ENCODE measurements around the gene GPER1.

The GPER1 gene

DNA sequence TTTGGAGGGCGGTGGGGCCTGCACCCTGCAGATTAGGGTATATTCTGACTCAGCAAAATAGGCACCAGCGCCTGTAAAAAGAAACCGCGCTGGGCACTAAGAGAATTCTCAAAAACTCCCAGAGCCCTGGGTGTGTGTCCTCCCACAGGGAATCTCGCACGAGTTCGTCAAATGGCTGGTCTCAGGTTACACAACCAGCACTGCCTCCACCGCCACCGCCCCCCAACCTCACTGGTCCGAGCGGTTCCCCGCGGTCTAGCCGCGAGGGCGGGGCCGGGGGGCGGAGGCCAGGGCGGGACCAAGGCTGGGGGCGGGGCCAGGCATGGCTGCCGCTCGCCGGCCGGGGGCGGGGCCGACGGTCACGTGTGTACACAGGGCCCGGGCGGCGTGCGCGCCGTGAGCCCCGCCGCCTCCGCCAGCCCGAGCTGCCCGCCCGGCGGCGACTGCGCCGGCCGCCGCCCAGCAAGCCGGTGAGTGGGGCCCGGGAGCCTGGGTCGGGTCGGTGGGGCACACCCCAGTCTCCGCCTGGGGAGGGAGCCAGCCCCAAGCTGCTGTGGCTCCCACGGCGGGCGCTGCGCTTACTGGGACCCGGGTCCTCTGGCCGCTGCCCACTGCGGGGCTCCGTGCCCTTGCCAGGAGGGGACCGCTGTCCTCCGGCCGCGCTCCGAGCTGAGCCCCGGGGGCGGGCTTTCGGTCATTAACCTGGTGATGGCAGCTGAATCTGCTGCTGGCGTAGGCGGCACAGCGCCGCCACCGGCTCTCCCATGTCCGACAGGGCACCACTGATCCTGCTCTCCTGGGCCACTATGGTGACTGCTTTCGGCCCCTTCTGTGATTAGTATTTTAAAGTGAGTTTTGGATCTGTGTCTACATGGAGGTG, 43.5 kb upstream of the GPER1 start, which contains the start of gene GPR146:
TSS of gene GPR146 (plus strand) at position 358 of the 880 bp plus-strand sequence. CDS start 12,970 bp downstream, outside the sequence.
- Histone ChIP-seq H3K4me2 (ENCODE audit: low read length) (peak within 1 kb of the TSS; percentile 84), H3K9me3 (ENCODE audit: control insufficient read depth, insufficient read depth, low read length) (no peaks in the 10 kb centered on the region), H3K79me2 (ENCODE audit: control insufficient read depth, low read length) (peaks cover 17% of the 10 kb centered on the region), H4K20me1 (ENCODE audit: control insufficient read depth, insufficient read depth, low read depth, low read length) (peaks cover 15% of the 10 kb centered on the region), H3K4me1 (ENCODE audit: control insufficient read depth, low read length) (peaks cover 28% of the 10 kb centered on the region), H3K9me2 (replicated peaks; ENCODE audit: control insufficient read depth, low read length) (no peaks in the 10 kb centered on the region), H3K27me3 (ENCODE audit: control insufficient read depth, low read length) (no peaks in the 10 kb centered on the region), H3K4me3 (ENCODE audit: low read length) (peak within 1 kb of the TSS; percentile 81), H3K27ac (ENCODE audit: low read depth, low read length) (no peak within 1 kb of the TSS), H3F3A (ENCODE audit: control insufficient read depth, insufficient read depth) (peaks cover 8% of the 10 kb centered on the region; the same call in 1 of the 2 replicates), H3K36me3 (ENCODE audit: control insufficient read depth, low read length) (no peaks in the 10 kb centered on the region)
- TF ChIP-seq, protein P1, sequence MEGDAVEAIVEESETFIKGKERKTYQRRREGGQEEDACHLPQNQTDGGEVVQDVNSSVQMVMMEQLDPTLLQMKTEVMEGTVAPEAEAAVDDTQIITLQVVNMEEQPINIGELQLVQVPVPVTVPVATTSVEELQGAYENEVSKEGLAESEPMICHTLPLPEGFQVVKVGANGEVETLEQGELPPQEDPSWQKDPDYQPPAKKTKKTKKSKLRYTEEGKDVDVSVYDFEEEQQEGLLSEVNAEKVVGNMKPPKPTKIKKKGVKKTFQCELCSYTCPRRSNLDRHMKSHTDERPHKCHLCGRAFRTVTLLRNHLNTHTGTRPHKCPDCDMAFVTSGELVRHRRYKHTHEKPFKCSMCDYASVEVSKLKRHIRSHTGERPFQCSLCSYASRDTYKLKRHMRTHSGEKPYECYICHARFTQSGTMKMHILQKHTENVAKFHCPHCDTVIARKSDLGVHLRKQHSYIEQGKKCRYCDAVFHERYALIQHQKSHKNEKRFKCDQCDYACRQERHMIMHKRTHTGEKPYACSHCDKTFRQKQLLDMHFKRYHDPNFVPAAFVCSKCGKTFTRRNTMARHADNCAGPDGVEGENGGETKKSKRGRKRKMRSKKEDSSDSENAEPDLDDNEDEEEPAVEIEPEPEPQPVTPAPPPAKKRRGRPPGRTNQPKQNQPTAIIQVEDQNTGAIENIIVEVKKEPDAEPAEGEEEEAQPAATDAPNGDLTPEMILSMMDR (IDR thresholded peaks at IDR 0.05; ENCODE audit: low read depth, low read length, poor library complexity, severe bottlenecking): peak; percentile 95
- TF ChIP-seq EZH2phosphoT487 (IDR thresholded peaks at IDR 0.05; ENCODE audit: borderline replicate concordance, low read length): no peak

DNA sequence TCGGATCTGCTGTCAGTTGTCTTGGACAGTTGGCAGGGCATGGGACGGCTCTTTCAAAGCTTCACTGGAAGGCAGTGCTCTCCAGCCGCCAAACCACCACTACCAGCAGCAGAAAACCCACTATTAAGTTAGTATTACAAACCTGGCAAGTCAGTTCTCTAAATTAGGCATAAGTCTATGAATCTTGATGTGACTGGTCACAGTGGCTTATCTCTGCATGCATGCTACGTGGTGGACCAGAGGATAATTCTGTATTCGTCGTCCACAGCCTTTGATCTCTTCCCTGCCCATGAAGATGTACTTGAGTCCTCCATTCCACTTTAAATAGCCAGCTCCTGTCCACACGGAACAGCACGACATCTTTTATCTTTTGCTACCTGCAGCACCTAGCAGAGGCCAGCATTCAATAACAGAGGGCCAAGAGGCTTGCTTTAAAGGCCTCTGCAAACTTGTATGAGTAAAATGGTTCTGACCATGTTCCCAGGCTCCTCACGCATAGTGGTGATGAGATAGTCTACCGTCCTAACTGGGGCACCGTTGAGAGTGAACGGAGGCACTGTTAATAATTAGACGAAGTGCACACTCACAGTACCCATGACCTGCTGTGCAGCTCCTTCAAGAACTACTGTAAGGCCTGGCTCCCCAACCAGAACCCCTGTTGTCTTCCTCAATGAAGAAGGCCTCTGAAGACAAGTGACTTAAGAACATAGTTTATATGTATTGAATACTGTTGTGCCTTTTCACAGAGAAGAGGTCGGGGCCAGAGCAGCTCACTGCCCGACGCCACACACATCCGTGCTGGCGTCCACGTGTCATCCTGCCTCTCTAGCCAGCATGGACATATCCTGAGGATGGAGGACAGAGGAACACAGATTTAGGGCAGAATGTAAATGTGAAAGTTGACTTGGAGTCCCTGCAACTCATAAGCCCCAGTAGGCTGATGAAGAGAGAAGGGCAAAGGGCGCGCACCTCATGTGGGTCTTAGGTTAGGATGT, 42.5 kb upstream of the GPER1 start:
- Histone ChIP-seq H3K9me2 (replicated peaks; ENCODE audit: control insufficient read depth, low read length) (no peaks in the 10 kb centered on the region), H3K36me3 (ENCODE audit: control insufficient read depth, low read length) (no peaks in the 10 kb centered on the region), H3K27ac (ENCODE audit: low read depth, low read length) (no peak overlapping the region), H3K9me3 (ENCODE audit: control insufficient read depth, insufficient read depth, low read length) (no peaks in the 10 kb centered on the region), H3K79me2 (ENCODE audit: control insufficient read depth, low read length) (peaks cover 18% of the 10 kb centered on the region), H3F3A (ENCODE audit: control insufficient read depth, insufficient read depth) (peaks cover 8% of the 10 kb centered on the region; the same call in 1 of the 2 replicates), H4K20me1 (ENCODE audit: control insufficient read depth, insufficient read depth, low read depth, low read length) (peaks cover 20% of the 10 kb centered on the region), H3K4me1 (ENCODE audit: control insufficient read depth, low read length) (peaks cover 37% of the 10 kb centered on the region), H3K27me3 (ENCODE audit: control insufficient read depth, low read length) (no peaks in the 10 kb centered on the region), H3K4me2 (ENCODE audit: low read length) (peak overlapping the region; percentile 84), H3K4me3 (ENCODE audit: low read length) (peak overlapping the region; percentile 81)
- TF ChIP-seq EZH2phosphoT487 (IDR thresholded peaks at IDR 0.05; ENCODE audit: borderline replicate concordance, low read length): no peak
- TF ChIP-seq, protein P1 (IDR thresholded peaks at IDR 0.05; ENCODE audit: low read depth, low read length, poor library complexity, severe bottlenecking): peak; percentile 14

DNA sequence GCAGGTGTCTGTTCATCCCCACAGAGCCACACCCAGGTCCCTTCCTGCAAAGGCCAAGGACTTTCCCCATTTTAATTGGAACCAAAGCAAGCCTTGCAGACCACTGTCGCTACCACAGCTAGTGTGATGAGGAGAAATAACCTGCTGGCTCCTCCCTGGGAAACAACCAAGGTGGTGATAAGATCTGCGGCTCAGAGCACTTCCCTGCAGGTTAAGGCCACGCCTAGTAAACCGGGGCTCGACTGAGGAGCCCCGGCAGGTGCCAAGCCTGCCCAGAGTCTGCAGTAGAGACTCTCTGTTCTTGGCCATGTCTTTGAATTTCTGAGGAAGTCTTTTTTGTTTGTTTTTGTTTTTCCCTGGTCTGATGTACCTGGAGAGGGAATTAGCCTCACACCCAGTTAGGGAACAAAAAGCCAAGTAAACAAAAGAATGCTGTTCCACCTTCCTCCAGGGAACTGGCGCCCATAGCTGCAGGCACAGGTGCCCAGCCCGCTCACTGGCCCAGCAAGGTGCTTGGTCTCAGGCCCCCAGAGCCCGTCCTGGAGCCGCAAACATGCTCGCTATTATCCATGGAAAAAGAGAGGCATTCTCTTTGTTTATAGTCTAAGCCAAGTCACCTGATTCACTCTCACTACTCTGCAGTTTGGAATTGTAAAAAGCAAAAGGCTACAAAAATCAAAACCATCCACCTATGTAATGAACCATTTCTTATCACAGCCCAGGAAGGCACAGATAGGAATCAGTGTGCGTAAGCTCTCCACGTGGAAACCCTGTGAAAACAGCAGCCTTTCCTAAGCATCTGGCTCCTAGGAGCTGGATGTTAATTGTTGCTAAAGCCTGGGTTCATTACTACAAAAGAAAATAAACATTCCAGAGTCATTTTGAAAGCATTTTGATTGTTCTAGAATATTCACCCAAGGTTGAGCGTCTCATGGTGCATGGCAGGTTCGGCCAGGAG, 40.9 kb upstream of the GPER1 start:
- H3K4me1 ChIP-seq (ENCODE audit: control insufficient read depth, low read length): peaks cover 39% of the 10 kb centered on the region
- H3K9me2 ChIP-seq (replicated peaks; ENCODE audit: control insufficient read depth, low read length): no peaks in the 10 kb centered on the region
- H3K4me3 ChIP-seq (ENCODE audit: low read length): no peak overlapping the region
- peaks cover 6% of the 10 kb centered on the region; the same call in 1 of the 2 replicates for H3F3A ChIP-seq (ENCODE audit: control insufficient read depth, insufficient read depth)
- H3K9me3 ChIP-seq (ENCODE audit: control insufficient read depth, insufficient read depth, low read length): no peaks in the 10 kb centered on the region
- peaks cover 14% of the 10 kb centered on the region for H3K79me2 ChIP-seq (ENCODE audit: control insufficient read depth, low read length)
- H3K27me3 ChIP-seq (ENCODE audit: control insufficient read depth, low read length): no peaks in the 10 kb centered on the region
- no peak overlapping the region for H3K4me2 ChIP-seq (ENCODE audit: low read length)
- no peaks in the 10 kb centered on the region for H3K36me3 ChIP-seq (ENCODE audit: control insufficient read depth, low read length)
- no peak overlapping the region for H3K27ac ChIP-seq (ENCODE audit: low read depth, low read length)
- TF ChIP-seq, protein P1 (IDR thresholded peaks at IDR 0.05; ENCODE audit: low read depth, low read length, poor library complexity, severe bottlenecking): no peak
- no peak for TF ChIP-seq EZH2phosphoT487 (IDR thresholded peaks at IDR 0.05; ENCODE audit: borderline replicate concordance, low read length)
- peaks cover 27% of the 10 kb centered on the region for H4K20me1 ChIP-seq (ENCODE audit: control insufficient read depth, insufficient read depth, low read depth, low read length)
